ENCODE results near the gene ZFTA.

- TF ChIP-seq, protein P1, sequence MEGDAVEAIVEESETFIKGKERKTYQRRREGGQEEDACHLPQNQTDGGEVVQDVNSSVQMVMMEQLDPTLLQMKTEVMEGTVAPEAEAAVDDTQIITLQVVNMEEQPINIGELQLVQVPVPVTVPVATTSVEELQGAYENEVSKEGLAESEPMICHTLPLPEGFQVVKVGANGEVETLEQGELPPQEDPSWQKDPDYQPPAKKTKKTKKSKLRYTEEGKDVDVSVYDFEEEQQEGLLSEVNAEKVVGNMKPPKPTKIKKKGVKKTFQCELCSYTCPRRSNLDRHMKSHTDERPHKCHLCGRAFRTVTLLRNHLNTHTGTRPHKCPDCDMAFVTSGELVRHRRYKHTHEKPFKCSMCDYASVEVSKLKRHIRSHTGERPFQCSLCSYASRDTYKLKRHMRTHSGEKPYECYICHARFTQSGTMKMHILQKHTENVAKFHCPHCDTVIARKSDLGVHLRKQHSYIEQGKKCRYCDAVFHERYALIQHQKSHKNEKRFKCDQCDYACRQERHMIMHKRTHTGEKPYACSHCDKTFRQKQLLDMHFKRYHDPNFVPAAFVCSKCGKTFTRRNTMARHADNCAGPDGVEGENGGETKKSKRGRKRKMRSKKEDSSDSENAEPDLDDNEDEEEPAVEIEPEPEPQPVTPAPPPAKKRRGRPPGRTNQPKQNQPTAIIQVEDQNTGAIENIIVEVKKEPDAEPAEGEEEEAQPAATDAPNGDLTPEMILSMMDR (IDR thresholded peaks at IDR 0.05): no peak
- TF ChIP-seq POLR2A (IDR thresholded peaks at IDR 0.05): no peak
Observed at GRCh38 chr11:63760487-63761079, 8.0 kb downstream of the ZFTA start.

Measured in right lobe of liver (tissue), 4 donors.